K562 (cell line): ENCODE data around the gene RPP14. TPM values are rescaled to one million over a fixed set of nuclear protein-coding genes. Genes with fewer than 3 reads are reported as not detected.
A peak's percentile ranks its signal among the peaks of the same experiment; 100 is the strongest.

Experiments
- ATAC-seq: fragments of 200-7000 bp; cut with Tn5 transposase; 3 replicates; pipeline ENCODE4 v1.9.1; 2020; ENCODE audit warnings: moderate library complexity
- BruUV-seq: library from RNA; stranded (reverse); fragments of 400-500 nt; replicated peaks from 2 replicates; lab custom pipeline; 2021; lab: Mats Ljungman, UMichigan
- CTCF ChIA-PET: fragments of 300-600 bp; formaldehyde crosslinking; extraction: SDS; loops from one replicate; lab custom pipeline; 2021; ENCODE audit warnings: low intra/inter-chr PET ratio; lab: Yijun Ruan, JAX
- POLR2A ChIA-PET: fragments of 300-600, 350-650 bp; sonication (Branson Sonifier 250); formaldehyde crosslinking; extraction: SDS; loops from one replicate; lab custom pipeline; 2021; ENCODE audit warnings: antibody characterized with exemption, inconsistent platforms; lab: Yijun Ruan, JAX
- DNase-seq, 4 experiments: peaks; one replicate each; pipeline versions ENCODE4 v3.0.0 to v3.0.0-alpha.2; 2011 to 2018; ENCODE audit warnings: low spot score in 3 of 4, mixed read lengths in 3 of 4; ENCODE audit errors: extremely low read depth in 1 of 4
- FAIRE-seq: peaks from 2 replicates; lab custom pipeline; 2011; peaks lifted over from hg19 to GRCh38; lab: Jason Lieb, UNC
- H2AFZ ChIP-seq: 2 replicates; pipeline ENCODE4 v1.6.0; 2011; ENCODE audit warnings: low read depth, low read length, control low read depth, inconsistent platforms
- H3K27ac ChIP-seq: fragments of 200-600 bp; 3 replicates; pipeline ENCODE4 v1.8.0; 2011; ENCODE audit warnings: low read depth, mild to moderate bottlenecking, control low read depth, inconsistent platforms, low read length, moderate library complexity, mixed read lengths; ENCODE audit errors: extremely low read depth
- H3K27me3 ChIP-seq, 2 experiments: fragments of 300-600 bp in 1 of 2; 2 replicates in 1 of 2; 3 replicates in 1 of 2; pipeline versions ENCODE4 v1.6.0 to v1.8.0; 2011; ENCODE audit warnings: inconsistent platforms in 2 of 2, low read length in 2 of 2, mild to moderate bottlenecking in 1 of 2, mixed read lengths in 1 of 2, moderate library complexity in 1 of 2; ENCODE audit not compliant: control insufficient read depth in 2 of 2, insufficient read depth in 2 of 2
- H3K36me3 ChIP-seq: fragments of 300-600 bp; 3 replicates; pipeline ENCODE4 v1.8.0; 2011; ENCODE audit warnings: mild to moderate bottlenecking, low read length, inconsistent platforms; ENCODE audit not compliant: control insufficient read depth, insufficient read depth
- H3K4me1 ChIP-seq, 2 experiments: fragments of 200-600 bp in 1 of 2; replicated peaks in 1 of 2; 2 replicates in 1 of 2; 3 replicates in 1 of 2; pipeline versions ENCODE4 v1.5.1 to v1.8.0; 2011; ENCODE audit warnings: inconsistent platforms in 2 of 2, low read length in 2 of 2, mild to moderate bottlenecking in 1 of 2, mixed read lengths in 1 of 2, moderate library complexity in 1 of 2; ENCODE audit not compliant: control insufficient read depth in 2 of 2, insufficient read depth in 2 of 2
- H3K4me2 ChIP-seq: 2 replicates; pipeline ENCODE4 v1.6.1; 2011; ENCODE audit warnings: low read length, control low read depth, inconsistent platforms, mixed read lengths; ENCODE audit not compliant: insufficient read depth
- H3K4me3 ChIP-seq: fragments of 200-600 bp; sonication (generic), shearing (Covaris generic); 2 replicates; pipeline ENCODE4 v1.5.1; 2016; ENCODE audit warnings: control low read depth, inconsistent platforms
- H3K79me2 ChIP-seq: fragments of 200-600 bp; 3 replicates; pipeline ENCODE4 v1.8.0; 2011; ENCODE audit warnings: low read length, inconsistent platforms; ENCODE audit not compliant: control insufficient read depth, insufficient read depth
- H3K9ac ChIP-seq, 2 experiments: 2 replicates each; pipeline versions ENCODE4 v1.6.0 to v1.6.1; 2011; ENCODE audit warnings: low read depth in 2 of 2, low read length in 2 of 2, control low read depth in 1 of 2, inconsistent platforms in 1 of 2, mild to moderate bottlenecking in 1 of 2, mixed read lengths in 1 of 2; ENCODE audit not compliant: insufficient read depth in 1 of 2
- H3K9me1 ChIP-seq: one replicate; pipeline ENCODE4 v1.6.0; 2011; ENCODE audit warnings: inconsistent platforms, mild to moderate bottlenecking, low read length, moderate library complexity; ENCODE audit not compliant: control insufficient read depth, insufficient read depth
- H3K9me3 ChIP-seq: replicated peaks from 2 replicates; pipeline ENCODE4 v1.5.1; 2011; ENCODE audit warnings: low read depth, low read length, inconsistent platforms; ENCODE audit not compliant: control insufficient read depth, insufficient read depth
- H4K20me1 ChIP-seq: replicated peaks from 2 replicates; pipeline ENCODE4 v1.6.1; 2011; ENCODE audit warnings: low read length, inconsistent platforms, mixed read lengths; ENCODE audit not compliant: control insufficient read depth, insufficient read depth
- ARID3A ChIP-seq: IDR thresholded peaks from 2 replicates; pipeline ENCODE4 v1.6.1; 2012; ENCODE audit warnings: low read depth, low read length, improper control_type of control experiment, borderline replicate concordance
- BACH1 ChIP-seq: fragments of 200-800 bp; sonication (Bioruptor generic); IDR thresholded peaks from 2 replicates; pipeline ENCODE4 v1.6.1; 2016; ENCODE audit warnings: missing genetic modification characterization, missing compliant biosample characterization
- SMARCA4 ChIP-seq: fragments of 450-650 bp; IDR thresholded peaks from 2 replicates; pipeline ENCODE4 v1.6.1; 2016
- THRA ChIP-seq: fragments of 450-650 bp; IDR thresholded peaks from 2 replicates; pipeline ENCODE4 v1.6.1; 2017; ENCODE audit warnings: mild to moderate bottlenecking, moderate library complexity
- WGBS: fragments of 100-300 bp; shearing (Covaris generic); methylation state at CpG from one replicate; pipeline ENCODE4 v1.1.6; 2016; ENCODE audit warnings: low coverage, mixed read lengths; ENCODE audit not compliant: insufficient coverage; ENCODE audit errors: missing lambda C conversion rate; 5-methylcytosine and 5-hydroxymethylcytosine counted together
- in situ Hi-C: fragments of 300-500 bp; cut with MboI; formaldehyde crosslinking; loops from 4 replicates; pipeline ENCODE4 v1.15.0; 2018; ENCODE audit warnings: inconsistent platforms, mixed read lengths
- intact Hi-C: fragments of 100-400 bp; cut with micrococcal nuclease; formaldehyde crosslinking; loops from 2 replicates; pipeline ENCODE4 v1.14.2; 2022
- polyA plus RNA-seq, 8 experiments: library from polyadenylated mRNA; depleted of rRNA in 4 of 8; stranded (reverse) in 5 of 8; unstranded in 3 of 8; fragments of >200 nt; fragmentation: Nextera tagmentation in 2 of 8; fragmentation: Illumina TruSeq in 1 of 8; extraction: Ambion mirVana in 2 of 8; extraction: Trizol in 1 of 8; gene quantifications; 2 replicates each; pipeline versions ENCODE4 v1.2.1 to v1.2.3, GENCODE V29; 2011 to 2014; ENCODE audit warnings: inconsistent platforms in 1 of 8, missing spikeins in 1 of 8
- total RNA-seq, 7 experiments: library from RNA; depleted of rRNA in 6 of 7; stranded (reverse); fragments of >200 nt in 6 of 7; fragmentation: Illumina TruSeq in 2 of 7; extraction: Trizol in 2 of 7; gene quantifications; 2 replicates each; pipeline versions ENCODE4 v1.2.1 to v1.2.3, GENCODE V29; 2011 to 2021; ENCODE audit warnings: low replicate concordance in 1 of 7

Gene RPP14
- total and polyA plus RNA-seq, 9 of the 15 experiments (the other 6 are each of a cell fraction or from before 2014, with no cell fraction given) = 13.5 to 20.8 (median 15.4) TPM

DNA sequence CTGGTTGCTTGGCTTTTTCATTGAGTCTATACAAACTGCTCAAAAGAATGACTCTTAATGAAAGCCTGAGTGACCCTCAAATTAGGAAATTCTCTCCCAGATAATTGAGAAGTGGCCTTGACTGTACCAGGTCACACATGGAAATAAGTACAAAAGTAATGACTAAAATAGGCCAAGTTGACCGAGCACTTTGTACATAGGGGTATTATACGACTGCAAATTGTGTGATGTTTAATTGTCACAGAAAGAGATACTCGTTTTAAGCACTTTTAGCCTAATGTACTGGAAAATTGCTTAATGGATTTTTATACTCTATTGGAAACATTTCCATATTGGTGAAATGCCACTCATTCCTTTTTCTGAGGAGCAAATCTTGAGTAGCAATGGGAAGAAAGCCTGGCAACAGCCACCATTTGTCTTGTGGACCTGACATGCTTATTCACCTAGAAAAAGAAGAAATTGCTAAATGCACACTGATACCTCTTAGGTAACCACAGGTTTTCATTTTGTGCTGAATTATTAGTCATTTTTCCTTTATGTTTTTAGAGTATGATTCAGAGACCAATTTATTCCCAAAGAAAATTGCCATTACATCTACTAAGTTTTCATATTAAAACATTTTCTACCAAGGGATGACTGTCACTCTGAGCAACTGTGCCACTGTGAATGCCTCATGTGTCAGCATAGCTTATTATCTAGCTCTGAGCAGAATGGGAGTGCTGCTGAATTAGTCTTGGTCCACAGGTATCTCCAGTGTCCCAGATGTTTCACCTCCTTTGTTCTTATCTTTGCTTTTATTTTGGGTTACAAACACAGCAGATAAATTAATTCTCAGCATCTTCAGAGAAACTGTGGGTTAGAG lies 17.7 kb downstream of the RPP14 start (continued):
- TF ChIP-seq BACH1 (tag) (no peak), ARID3A (no peak), SMARCA4 (peak; percentile 21; the same call in 1 of the 2 replicates)

GRCh38 chr3:58324391-58325390 lies 18.6 kb downstream of the RPP14 start:
- intact Hi-C loops (loop anchor here (5.0 kb wide), 1 partner anchor 208 kb away; no protein-coding TSS in a partner anchor), in situ Hi-C loops (loop anchor here (5.0 kb wide), 1 partner anchor 88 kb away; no protein-coding TSS in a partner anchor)
- Histone ChIP-seq H3K4me3 (no peak overlapping the region), H3K4me2 (no peak overlapping the region), H3K36me3 (peaks cover 9% of the 10 kb centered on the region; the same call in 1 of the 3 replicates), H3K79me2 (no peaks in the 10 kb centered on the region), H3K9me3 (no peaks in the 10 kb centered on the region), H3K9me1 (no peaks in the 10 kb centered on the region), H4K20me1 (no peaks in the 10 kb centered on the region), H3K4me1 (peaks cover 9 to 18% of the 10 kb centered on the region in 2 experiments; a peak in 4 of 5 replicates), H3K9ac (no peak overlapping the region), H2AFZ (no peak overlapping the region), H3K27me3 (no peaks in the 10 kb centered on the region), H3K27ac (no peak overlapping the region)
- FAIRE-seq (no peak), ATAC-seq (no peak), DNase-seq (no peak)
- CTCF ChIA-PET = no interaction called here
- BruUV-seq = no TSS peak
- WGBS = 75% methylated on average over 7 of the region's 7 CpGs
- TF ChIP-seq SMARCA4 = peak; percentile 5; the same call in 1 of the 2 replicates
- no peak for TF ChIP-seq THRA
- POLR2A ChIA-PET = interaction anchor here (0.6 to 2.4 kb wide), 4 partner anchors 11 to 19 kb away, joined by 3 to 9 read pairs (median 4); partner anchors contain the start of genes HTD2 and RPP14
